WTC11 (cell line): ENCODE measurements around the gene VEGFA. TPM values are rescaled to one million over a fixed set of nuclear protein-coding genes. Genes with fewer than 3 reads are reported as not detected.

Source experiments
- ATAC-seq: fragments of 200-7000 bp; cut with Tn5 transposase; 2 replicates; pipeline ENCODE4 v1.10.0; 2021; ENCODE audit warnings: mild to moderate bottlenecking, moderate library complexity
- CTCF ChIA-PET: fragments of 300-600 bp; sonication (Branson Sonifier 250); formaldehyde crosslinking; loops from one replicate; lab custom pipeline; 2021; ENCODE audit warnings: antibody characterized with exemption; lab: Charles Lee
- POLR2A ChIA-PET: fragments of 350-600 bp; sonication (Branson Sonifier 250); formaldehyde crosslinking; loops from one replicate; lab custom pipeline; 2021; ENCODE audit warnings: antibody characterized with exemption; lab: Charles Lee
- DNase-seq: peaks from one replicate; pipeline ENCODE4 v3.0.0; 2021; ENCODE audit warnings: low spot score
- H3K27ac Mint-ChIP-seq: 2 replicates; pipeline ENCODE4 v1.8.0; 2021; ENCODE audit warnings: mixed read lengths
- H3K27me3 Mint-ChIP-seq: 2 replicates; pipeline ENCODE4 v1.8.0; 2021; ENCODE audit warnings: low read depth, mild to moderate bottlenecking, moderate library complexity, mixed read lengths
- H3K36me3 Mint-ChIP-seq: 2 replicates; pipeline ENCODE4 v1.8.0; 2021; ENCODE audit warnings: mixed read lengths
- H3K4me1 Mint-ChIP-seq: 2 replicates; pipeline ENCODE4 v1.8.0; 2022; ENCODE audit warnings: mixed read lengths
- H3K4me3 Mint-ChIP-seq: 2 replicates; pipeline ENCODE4 v1.8.0; 2021; ENCODE audit warnings: mild to moderate bottlenecking, moderate library complexity, mixed read lengths
- H3K9me3 Mint-ChIP-seq: 2 replicates; pipeline ENCODE4 v1.8.0; 2021; ENCODE audit warnings: mixed read lengths
- CBFB ChIP-seq: sonication (generic); formaldehyde crosslinking; IDR thresholded peaks from 2 replicates; pipeline ENCODE4 v1.8.1; 2022; ENCODE audit warnings: mild to moderate bottlenecking, low read depth, missing genetic modification reagents
- CREB1 ChIP-seq: sonication (generic); formaldehyde crosslinking; IDR thresholded peaks from 2 replicates; pipeline ENCODE4 v1.8.0; 2023; ENCODE audit warnings: mild to moderate bottlenecking, missing genetic modification reagents
- CREM ChIP-seq: sonication (generic); formaldehyde crosslinking; IDR thresholded peaks from 2 replicates; pipeline ENCODE4 v1.8.1; 2022; ENCODE audit warnings: mild to moderate bottlenecking, missing genetic modification reagents, moderate library complexity
- ELF4 ChIP-seq: sonication (generic); formaldehyde crosslinking; IDR thresholded peaks from 2 replicates; pipeline ENCODE4 v1.8.1; 2022; ENCODE audit warnings: low read depth, mild to moderate bottlenecking, moderate library complexity, missing genetic modification reagents
- FOXK1 ChIP-seq: sonication (generic); formaldehyde crosslinking; IDR thresholded peaks from 2 replicates; pipeline ENCODE4 v1.8.0; 2022; ENCODE audit warnings: mild to moderate bottlenecking, moderate library complexity, missing genetic modification reagents
- FOXP1 ChIP-seq: sonication (generic); formaldehyde crosslinking; IDR thresholded peaks from 2 replicates; pipeline ENCODE4 v1.8.0; 2022; ENCODE audit warnings: missing genetic modification reagents, mild to moderate bottlenecking, moderate library complexity, borderline replicate concordance
- GTF2I ChIP-seq: fragments of 250-450 bp; sonication (Bioruptor Pico); conservative IDR thresholded peaks from 2 replicates; pipeline ENCODE4 v1.4.0; 2021; ENCODE audit warnings: mild to moderate bottlenecking
- JAZF1 ChIP-seq: fragments of 250-450 bp; sonication (Bioruptor Pico); IDR thresholded peaks from 2 replicates; pipeline ENCODE4 v1.9.0; 2021; ENCODE audit warnings: moderate library complexity, mild to moderate bottlenecking, inconsistent platforms
- NR2C2 ChIP-seq: sonication (generic); formaldehyde crosslinking; IDR thresholded peaks from 2 replicates; pipeline ENCODE4 v1.8.0; 2022; ENCODE audit warnings: mild to moderate bottlenecking, missing genetic modification reagents
- OVOL2 ChIP-seq: fragments of 250-450 bp; sonication (Bioruptor Pico); IDR thresholded peaks from 2 replicates; pipeline ENCODE4 v1.9.0; 2021; ENCODE audit warnings: mild to moderate bottlenecking, borderline replicate concordance
- SMAD4 ChIP-seq: sonication (generic); formaldehyde crosslinking; IDR thresholded peaks from 2 replicates; pipeline ENCODE4 v1.8.0; 2022; ENCODE audit warnings: mild to moderate bottlenecking, missing genetic modification reagents
- ZBTB21 ChIP-seq: sonication (generic); formaldehyde crosslinking; IDR thresholded peaks from 2 replicates; pipeline ENCODE4 v1.8.1; 2023; ENCODE audit warnings: mild to moderate bottlenecking, missing genetic modification reagents, borderline replicate concordance
- ZNF396 ChIP-seq: fragments of 250-450 bp; sonication (Bioruptor Pico); IDR thresholded peaks from 2 replicates; pipeline ENCODE4 v1.8.0; 2021; ENCODE audit warnings: mild to moderate bottlenecking, moderate library complexity, borderline replicate concordance
- ZNF416 ChIP-seq: fragments of 250-450 bp; sonication (Bioruptor Pico); IDR thresholded peaks from 2 replicates; pipeline ENCODE4 v1.9.0; 2021; ENCODE audit warnings: mild to moderate bottlenecking, inconsistent platforms
- total RNA-seq: library from RNA; stranded (reverse); gene quantifications from 3 replicates; pipeline ENCODE4 v1.2.3, GENCODE V29; 2021
- TF ChIP-seq, protein P1 (sequence below): sonication (generic); formaldehyde crosslinking; IDR thresholded peaks from 2 replicates; pipeline ENCODE4 v1.8.1; 2022; ENCODE audit warnings: mild to moderate bottlenecking, missing genetic modification reagents, moderate library complexity, borderline replicate concordance
- TF ChIP-seq, protein P2 (sequence below): sonication (generic); formaldehyde crosslinking; IDR thresholded peaks from 2 replicates; pipeline ENCODE4 v1.8.1; 2023; ENCODE audit warnings: mild to moderate bottlenecking, missing genetic modification reagents
- TF ChIP-seq, protein P3 (sequence below): sonication (generic); formaldehyde crosslinking; IDR thresholded peaks from 2 replicates; pipeline ENCODE4 v1.8.0; 2022; ENCODE audit warnings: mild to moderate bottlenecking, missing genetic modification reagents
- TF ChIP-seq, protein P4 (sequence below): sonication (generic); formaldehyde crosslinking; IDR thresholded peaks from 2 replicates; pipeline ENCODE4 v1.8.1; 2023; ENCODE audit warnings: mild to moderate bottlenecking, missing genetic modification reagents
- TF ChIP-seq, protein P5 (sequence below): sonication (generic); formaldehyde crosslinking; IDR thresholded peaks from 2 replicates; pipeline ENCODE4 v1.8.0; 2023; ENCODE audit warnings: missing genetic modification reagents, mild to moderate bottlenecking, borderline replicate concordance
- TF ChIP-seq, protein P6 (sequence below): fragments of 250-450 bp; sonication (Bioruptor Pico); IDR thresholded peaks from 2 replicates; pipeline ENCODE4 v1.9.0; 2021; ENCODE audit warnings: mild to moderate bottlenecking, borderline replicate concordance

The VEGFA gene
- total RNA-seq, 1 experiment from 2014 or later, result 43.8 TPM

DNA sequence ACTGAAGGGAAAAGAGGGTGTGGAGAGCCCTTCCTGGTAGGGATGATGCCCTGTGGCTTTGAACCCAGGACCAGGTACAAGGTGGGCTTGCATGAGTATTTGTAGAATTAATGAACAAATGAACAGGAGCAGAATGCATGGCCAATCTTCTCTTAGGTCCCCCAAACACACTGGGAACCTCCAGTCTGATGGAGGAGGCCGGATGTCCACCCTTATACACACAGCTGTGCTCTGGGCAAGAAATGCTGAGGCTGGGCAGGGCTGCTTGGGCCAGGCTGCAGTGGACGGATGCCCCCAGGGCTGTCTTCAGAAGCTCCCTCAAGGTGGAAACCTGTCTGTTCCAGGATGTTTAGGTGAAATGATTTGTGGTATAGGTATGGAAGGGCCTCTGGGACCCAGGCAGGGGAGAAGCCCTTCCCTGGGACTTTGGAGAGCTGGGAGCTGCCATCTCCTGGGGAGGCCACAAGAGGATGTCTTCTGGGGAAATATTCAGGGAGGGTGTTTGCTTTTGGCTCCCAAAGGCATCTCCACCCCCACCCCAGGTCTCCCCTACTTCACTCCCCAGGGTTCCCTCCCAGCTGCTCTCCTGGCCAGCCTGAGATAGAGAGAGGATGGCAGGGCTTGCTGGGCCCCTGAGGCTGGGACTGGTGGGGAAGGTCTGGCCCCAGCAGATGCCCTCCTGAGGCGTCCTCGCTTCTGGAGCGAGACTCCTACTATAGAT is 23.3 kb downstream of the VEGFA start:
- ATAC-seq (no peak), DNase-seq (no peak)
- Mint-ChIP-seq H3K4me3 (no peak overlapping the region), H3K27ac (no peak overlapping the region), H3K9me3 (no peaks in the 10 kb centered on the region), H3K27me3 (no peaks in the 10 kb centered on the region), H3K36me3 (no peaks in the 10 kb centered on the region), H3K4me1 (no peaks in the 10 kb centered on the region)
- no peak for TF ChIP-seq SMAD4 (CRISPR knock-in tag)
- TF ChIP-seq ZBTB21, result no peak
- no peak for TF ChIP-seq JAZF1 (CRISPR knock-in tag)
- no peak for TF ChIP-seq ZNF396 (CRISPR knock-in tag)
- TF ChIP-seq, protein P1, sequence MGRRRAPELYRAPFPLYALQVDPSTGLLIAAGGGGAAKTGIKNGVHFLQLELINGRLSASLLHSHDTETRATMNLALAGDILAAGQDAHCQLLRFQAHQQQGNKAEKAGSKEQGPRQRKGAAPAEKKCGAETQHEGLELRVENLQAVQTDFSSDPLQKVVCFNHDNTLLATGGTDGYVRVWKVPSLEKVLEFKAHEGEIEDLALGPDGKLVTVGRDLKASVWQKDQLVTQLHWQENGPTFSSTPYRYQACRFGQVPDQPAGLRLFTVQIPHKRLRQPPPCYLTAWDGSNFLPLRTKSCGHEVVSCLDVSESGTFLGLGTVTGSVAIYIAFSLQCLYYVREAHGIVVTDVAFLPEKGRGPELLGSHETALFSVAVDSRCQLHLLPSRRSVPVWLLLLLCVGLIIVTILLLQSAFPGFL, result no peak
- TF ChIP-seq CBFB (CRISPR knock-in tag), result no peak
- no peak for TF ChIP-seq CREM (CRISPR knock-in tag)
- TF ChIP-seq, protein P2, sequence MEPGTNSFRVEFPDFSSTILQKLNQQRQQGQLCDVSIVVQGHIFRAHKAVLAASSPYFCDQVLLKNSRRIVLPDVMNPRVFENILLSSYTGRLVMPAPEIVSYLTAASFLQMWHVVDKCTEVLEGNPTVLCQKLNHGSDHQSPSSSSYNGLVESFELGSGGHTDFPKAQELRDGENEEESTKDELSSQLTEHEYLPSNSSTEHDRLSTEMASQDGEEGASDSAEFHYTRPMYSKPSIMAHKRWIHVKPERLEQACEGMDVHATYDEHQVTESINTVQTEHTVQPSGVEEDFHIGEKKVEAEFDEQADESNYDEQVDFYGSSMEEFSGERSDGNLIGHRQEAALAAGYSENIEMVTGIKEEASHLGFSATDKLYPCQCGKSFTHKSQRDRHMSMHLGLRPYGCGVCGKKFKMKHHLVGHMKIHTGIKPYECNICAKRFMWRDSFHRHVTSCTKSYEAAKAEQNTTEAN (CRISPR knock-in tag), result no peak
- TF ChIP-seq, protein P3, sequence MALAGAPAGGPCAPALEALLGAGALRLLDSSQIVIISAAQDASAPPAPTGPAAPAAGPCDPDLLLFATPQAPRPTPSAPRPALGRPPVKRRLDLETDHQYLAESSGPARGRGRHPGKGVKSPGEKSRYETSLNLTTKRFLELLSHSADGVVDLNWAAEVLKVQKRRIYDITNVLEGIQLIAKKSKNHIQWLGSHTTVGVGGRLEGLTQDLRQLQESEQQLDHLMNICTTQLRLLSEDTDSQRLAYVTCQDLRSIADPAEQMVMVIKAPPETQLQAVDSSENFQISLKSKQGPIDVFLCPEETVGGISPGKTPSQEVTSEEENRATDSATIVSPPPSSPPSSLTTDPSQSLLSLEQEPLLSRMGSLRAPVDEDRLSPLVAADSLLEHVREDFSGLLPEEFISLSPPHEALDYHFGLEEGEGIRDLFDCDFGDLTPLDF (CRISPR knock-in tag), result no peak
- no peak for TF ChIP-seq ELF4
- TF ChIP-seq GTF2I (CRISPR knock-in tag), result no peak
- TF ChIP-seq ZNF416 (CRISPR knock-in tag), result no peak
- TF ChIP-seq FOXK1 (CRISPR knock-in tag), result no peak
- no peak for TF ChIP-seq OVOL2 (CRISPR knock-in tag)
- TF ChIP-seq, protein P4, sequence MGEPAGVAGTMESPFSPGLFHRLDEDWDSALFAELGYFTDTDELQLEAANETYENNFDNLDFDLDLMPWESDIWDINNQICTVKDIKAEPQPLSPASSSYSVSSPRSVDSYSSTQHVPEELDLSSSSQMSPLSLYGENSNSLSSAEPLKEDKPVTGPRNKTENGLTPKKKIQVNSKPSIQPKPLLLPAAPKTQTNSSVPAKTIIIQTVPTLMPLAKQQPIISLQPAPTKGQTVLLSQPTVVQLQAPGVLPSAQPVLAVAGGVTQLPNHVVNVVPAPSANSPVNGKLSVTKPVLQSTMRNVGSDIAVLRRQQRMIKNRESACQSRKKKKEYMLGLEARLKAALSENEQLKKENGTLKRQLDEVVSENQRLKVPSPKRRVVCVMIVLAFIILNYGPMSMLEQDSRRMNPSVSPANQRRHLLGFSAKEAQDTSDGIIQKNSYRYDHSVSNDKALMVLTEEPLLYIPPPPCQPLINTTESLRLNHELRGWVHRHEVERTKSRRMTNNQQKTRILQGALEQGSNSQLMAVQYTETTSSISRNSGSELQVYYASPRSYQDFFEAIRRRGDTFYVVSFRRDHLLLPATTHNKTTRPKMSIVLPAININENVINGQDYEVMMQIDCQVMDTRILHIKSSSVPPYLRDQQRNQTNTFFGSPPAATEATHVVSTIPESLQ (CRISPR knock-in tag), result no peak
- no peak for TF ChIP-seq CREB1
- ChIA-PET POLR2A (no interaction called here), CTCF (interaction anchor here (0.6 to 1.3 kb wide), 2 partner anchors 18 to 102 kb away, joined by 3 to 8 read pairs; no protein-coding TSS in a partner anchor)

DNA sequence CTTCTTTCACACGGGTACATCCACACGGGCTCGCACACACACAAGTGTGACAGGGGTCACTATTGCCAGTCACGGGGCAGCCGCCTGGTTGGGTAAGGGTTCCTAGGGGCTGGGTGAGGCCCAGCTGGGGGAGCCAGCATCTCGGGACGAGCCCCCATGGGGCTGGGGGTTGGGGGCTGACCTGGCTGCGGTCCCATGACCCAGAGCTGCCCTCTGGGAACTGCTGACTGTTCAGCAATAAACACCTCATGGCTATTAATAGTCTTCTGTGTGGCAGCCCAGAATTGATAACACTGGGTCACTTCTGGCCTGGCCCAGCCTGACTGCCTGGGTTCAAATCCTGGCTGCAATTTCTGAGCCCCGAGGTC is 23.8 kb downstream of the VEGFA start:
- Mint-ChIP-seq H3K27ac (no peak overlapping the region), H3K4me3 (no peak overlapping the region), H3K4me1 (no peaks in the 10 kb centered on the region), H3K27me3 (no peaks in the 10 kb centered on the region), H3K36me3 (no peaks in the 10 kb centered on the region), H3K9me3 (no peaks in the 10 kb centered on the region)
- ATAC-seq (no peak), DNase-seq (no peak)
- ChIA-PET POLR2A (no interaction called here), CTCF (interaction anchor here (1.3 kb wide), 1 partner anchor 19 kb away, joined by 8 read pairs; no protein-coding TSS in a partner anchor)
- TF ChIP-seq, protein P5, sequence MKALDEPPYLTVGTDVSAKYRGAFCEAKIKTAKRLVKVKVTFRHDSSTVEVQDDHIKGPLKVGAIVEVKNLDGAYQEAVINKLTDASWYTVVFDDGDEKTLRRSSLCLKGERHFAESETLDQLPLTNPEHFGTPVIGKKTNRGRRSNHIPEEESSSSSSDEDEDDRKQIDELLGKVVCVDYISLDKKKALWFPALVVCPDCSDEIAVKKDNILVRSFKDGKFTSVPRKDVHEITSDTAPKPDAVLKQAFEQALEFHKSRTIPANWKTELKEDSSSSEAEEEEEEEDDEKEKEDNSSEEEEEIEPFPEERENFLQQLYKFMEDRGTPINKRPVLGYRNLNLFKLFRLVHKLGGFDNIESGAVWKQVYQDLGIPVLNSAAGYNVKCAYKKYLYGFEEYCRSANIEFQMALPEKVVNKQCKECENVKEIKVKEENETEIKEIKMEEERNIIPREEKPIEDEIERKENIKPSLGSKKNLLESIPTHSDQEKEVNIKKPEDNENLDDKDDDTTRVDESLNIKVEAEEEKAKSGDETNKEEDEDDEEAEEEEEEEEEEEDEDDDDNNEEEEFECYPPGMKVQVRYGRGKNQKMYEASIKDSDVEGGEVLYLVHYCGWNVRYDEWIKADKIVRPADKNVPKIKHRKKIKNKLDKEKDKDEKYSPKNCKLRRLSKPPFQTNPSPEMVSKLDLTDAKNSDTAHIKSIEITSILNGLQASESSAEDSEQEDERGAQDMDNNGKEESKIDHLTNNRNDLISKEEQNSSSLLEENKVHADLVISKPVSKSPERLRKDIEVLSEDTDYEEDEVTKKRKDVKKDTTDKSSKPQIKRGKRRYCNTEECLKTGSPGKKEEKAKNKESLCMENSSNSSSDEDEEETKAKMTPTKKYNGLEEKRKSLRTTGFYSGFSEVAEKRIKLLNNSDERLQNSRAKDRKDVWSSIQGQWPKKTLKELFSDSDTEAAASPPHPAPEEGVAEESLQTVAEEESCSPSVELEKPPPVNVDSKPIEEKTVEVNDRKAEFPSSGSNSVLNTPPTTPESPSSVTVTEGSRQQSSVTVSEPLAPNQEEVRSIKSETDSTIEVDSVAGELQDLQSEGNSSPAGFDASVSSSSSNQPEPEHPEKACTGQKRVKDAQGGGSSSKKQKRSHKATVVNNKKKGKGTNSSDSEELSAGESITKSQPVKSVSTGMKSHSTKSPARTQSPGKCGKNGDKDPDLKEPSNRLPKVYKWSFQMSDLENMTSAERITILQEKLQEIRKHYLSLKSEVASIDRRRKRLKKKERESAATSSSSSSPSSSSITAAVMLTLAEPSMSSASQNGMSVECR (CRISPR knock-in tag), result no peak
- TF ChIP-seq NR2C2 (CRISPR knock-in tag) (no peak), GTF2I (CRISPR knock-in tag) (no peak), FOXP1 (CRISPR knock-in tag) (no peak)
- TF ChIP-seq, protein P6, sequence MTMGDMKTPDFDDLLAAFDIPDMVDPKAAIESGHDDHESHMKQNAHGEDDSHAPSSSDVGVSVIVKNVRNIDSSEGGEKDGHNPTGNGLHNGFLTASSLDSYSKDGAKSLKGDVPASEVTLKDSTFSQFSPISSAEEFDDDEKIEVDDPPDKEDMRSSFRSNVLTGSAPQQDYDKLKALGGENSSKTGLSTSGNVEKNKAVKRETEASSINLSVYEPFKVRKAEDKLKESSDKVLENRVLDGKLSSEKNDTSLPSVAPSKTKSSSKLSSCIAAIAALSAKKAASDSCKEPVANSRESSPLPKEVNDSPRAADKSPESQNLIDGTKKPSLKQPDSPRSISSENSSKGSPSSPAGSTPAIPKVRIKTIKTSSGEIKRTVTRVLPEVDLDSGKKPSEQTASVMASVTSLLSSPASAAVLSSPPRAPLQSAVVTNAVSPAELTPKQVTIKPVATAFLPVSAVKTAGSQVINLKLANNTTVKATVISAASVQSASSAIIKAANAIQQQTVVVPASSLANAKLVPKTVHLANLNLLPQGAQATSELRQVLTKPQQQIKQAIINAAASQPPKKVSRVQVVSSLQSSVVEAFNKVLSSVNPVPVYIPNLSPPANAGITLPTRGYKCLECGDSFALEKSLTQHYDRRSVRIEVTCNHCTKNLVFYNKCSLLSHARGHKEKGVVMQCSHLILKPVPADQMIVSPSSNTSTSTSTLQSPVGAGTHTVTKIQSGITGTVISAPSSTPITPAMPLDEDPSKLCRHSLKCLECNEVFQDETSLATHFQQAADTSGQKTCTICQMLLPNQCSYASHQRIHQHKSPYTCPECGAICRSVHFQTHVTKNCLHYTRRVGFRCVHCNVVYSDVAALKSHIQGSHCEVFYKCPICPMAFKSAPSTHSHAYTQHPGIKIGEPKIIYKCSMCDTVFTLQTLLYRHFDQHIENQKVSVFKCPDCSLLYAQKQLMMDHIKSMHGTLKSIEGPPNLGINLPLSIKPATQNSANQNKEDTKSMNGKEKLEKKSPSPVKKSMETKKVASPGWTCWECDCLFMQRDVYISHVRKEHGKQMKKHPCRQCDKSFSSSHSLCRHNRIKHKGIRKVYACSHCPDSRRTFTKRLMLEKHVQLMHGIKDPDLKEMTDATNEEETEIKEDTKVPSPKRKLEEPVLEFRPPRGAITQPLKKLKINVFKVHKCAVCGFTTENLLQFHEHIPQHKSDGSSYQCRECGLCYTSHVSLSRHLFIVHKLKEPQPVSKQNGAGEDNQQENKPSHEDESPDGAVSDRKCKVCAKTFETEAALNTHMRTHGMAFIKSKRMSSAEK (CRISPR knock-in tag), result no peak
